ENCODE results near the gene DPCD. TPM values are rescaled to one million over a fixed set of nuclear protein-coding genes. Genes with fewer than 3 reads are reported as not detected.
A peak's percentile ranks its signal among the peaks of the same experiment; 100 is the strongest.

DPCD gene
- 10 to 100 TPM in 8 of 9 donors, 1 to 10 TPM in 1; 8.3 to 35.9 (median 26.1) TPM for total RNA-seq
- 10 to 100 TPM; 19.6 to 42.5 (median 28.6) TPM for polyA plus RNA-seq
- long read RNA-seq, donor 1, transcript DPCD-202 (6 exons, 858 nt): major isoform, 19 of 19 reads
- long read RNA-seq, donor 1, partial matches to known transcripts: 0 of 19 reads
- long read RNA-seq, donor 1, other reads (novel, unspliced or antisense): 0 of 19 reads
- long read RNA-seq, donor 2, transcript DPCD-202 (6 exons, 858 nt): major isoform, 8 of 9 reads
- long read RNA-seq, donor 2, partial matches to known transcripts: 0 of 9 reads
- long read RNA-seq, donor 2, other reads (novel, unspliced or antisense): 0 of 9 reads
- long read RNA-seq, donor 3, transcript DPCD-202 (6 exons, 858 nt): major isoform, 13 of 13 reads
- long read RNA-seq, donor 3, partial matches to known transcripts: 0 of 13 reads
- long read RNA-seq, donor 3, other reads (novel, unspliced or antisense): 0 of 13 reads
- long read RNA-seq, donor 4, transcript DPCD-202 (6 exons, 858 nt): major isoform, 8 of 11 reads
- long read RNA-seq, donor 4, partial matches to known transcripts: 1 of 11 reads
- long read RNA-seq, donor 4, other reads (novel, unspliced or antisense): 2 of 11 reads
- long read RNA-seq, donor 5, transcript DPCD-202 (6 exons, 858 nt): major isoform, 21 of 28 reads
- long read RNA-seq, donor 5, partial matches to known transcripts: 2 of 28 reads
- long read RNA-seq, donor 5, other reads (novel, unspliced or antisense): 5 of 28 reads
- long read RNA-seq, donor 6, transcript DPCD-202 (6 exons, 858 nt): major isoform, 8 of 12 reads
- long read RNA-seq, donor 6, partial matches to known transcripts: 1 of 12 reads
- long read RNA-seq, donor 6, other reads (novel, unspliced or antisense): 3 of 12 reads
- long read RNA-seq, donor 7, transcript DPCD-202 (6 exons, 858 nt): major isoform, 10 of 10 reads
- long read RNA-seq, donor 7, partial matches to known transcripts: 0 of 10 reads
- long read RNA-seq, donor 7, other reads (novel, unspliced or antisense): 0 of 10 reads
- long read RNA-seq, donor 8, transcript DPCD-202 (6 exons, 858 nt): major isoform, 12 of 13 reads
- long read RNA-seq, donor 8, partial matches to known transcripts: 0 of 13 reads
- long read RNA-seq, donor 8, other reads (novel, unspliced or antisense): 0 of 13 reads
- long read RNA-seq, donor 9, transcript DPCD-202 (6 exons, 858 nt): major isoform, 8 of 8 reads
- long read RNA-seq, donor 9, partial matches to known transcripts: 0 of 8 reads
- long read RNA-seq, donor 9, other reads (novel, unspliced or antisense): 0 of 8 reads
- long read RNA-seq, donor 10, transcript DPCD-202 (6 exons, 858 nt): major isoform, 10 of 16 reads
- long read RNA-seq, donor 10, partial matches to known transcripts: 0 of 16 reads
- long read RNA-seq, donor 10, other reads (novel, unspliced or antisense): 6 of 16 reads

DNA sequence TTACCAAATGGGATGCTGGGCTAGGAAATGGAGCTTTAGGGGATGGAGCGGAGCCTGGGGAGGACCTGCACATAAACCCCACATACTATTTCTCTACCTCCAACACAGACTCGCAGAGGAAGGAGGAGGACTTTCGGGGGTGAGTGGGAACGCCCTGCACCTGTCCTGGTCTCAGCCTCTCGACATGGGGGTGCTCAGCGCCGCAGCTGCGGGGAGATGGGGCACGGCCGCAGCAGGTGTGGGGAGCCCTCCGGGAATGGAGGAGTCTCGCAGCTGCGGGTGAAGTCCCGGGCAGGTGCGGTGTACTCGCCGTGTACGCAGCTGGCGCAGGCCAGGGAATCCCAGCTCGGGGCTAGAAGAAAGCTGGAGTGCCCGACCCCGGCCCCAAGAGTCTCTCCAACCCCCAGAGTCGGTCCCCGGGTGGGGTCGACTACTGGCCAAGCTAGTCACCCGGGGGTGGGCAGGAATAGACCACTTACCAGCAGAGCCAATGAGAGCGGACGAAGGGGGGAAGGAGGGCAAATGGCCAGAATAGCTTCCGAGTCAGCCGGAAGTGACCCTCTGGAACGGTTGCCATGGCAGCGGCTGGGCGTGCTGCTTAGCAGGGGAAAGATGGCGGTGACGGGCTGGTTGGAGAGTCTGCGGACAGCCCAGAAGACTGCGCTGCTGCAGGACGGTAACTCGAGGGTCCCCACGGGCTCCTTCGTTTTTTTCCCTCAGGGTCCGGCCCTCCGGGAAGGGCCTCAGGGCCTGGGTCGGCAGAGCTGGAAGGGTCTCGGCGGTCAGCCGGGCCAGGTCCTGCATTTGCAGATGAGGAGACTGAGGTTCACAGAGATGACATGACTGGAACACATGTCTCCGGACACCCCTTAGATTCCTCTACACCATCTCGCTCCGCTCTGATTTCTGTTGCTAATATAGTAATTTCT lies at the start of gene DPCD, which contains the start of gene POLL:
TSS of gene DPCD (plus strand) at position 597 of the 929 bp plus-strand sequence. CDS start at position 613, 16 bp downstream.
TSS of gene POLL (minus strand) at position 533 of the 929 bp plus-strand sequence. CDS start 897 bp downstream, outside the sequence.
- Histone ChIP-seq H3K36me3 (replicated peaks in 1 of 2) (peaks cover 0 to 15% of the 10 kb centered on the region in 2 donors), H3K4me3 (peak within 1 kb of the TSS; percentile 53 to 98 (median 80)), H3K27ac (peak within 1 kb of the TSS in 4 of 5 donors; percentile 16 to 79 (median 50)), H3K27me3 (no peaks in the 10 kb centered on the region), H3K4me1 (replicated peaks in 1 of 2) (peaks cover 7 to 20% of the 10 kb centered on the region in 2 donors), H3K9me3 (replicated peaks in 1 of 3) (no peaks in the 10 kb centered on the region)
- WGBS, 4 donors: 0 to 1% (median 0%) methylated on average over 9 to 50 of the region's 50 CpGs
- no peak for TF ChIP-seq POLR2A (IDR thresholded peaks at IDR 0.05)
- TF ChIP-seq, protein P1, sequence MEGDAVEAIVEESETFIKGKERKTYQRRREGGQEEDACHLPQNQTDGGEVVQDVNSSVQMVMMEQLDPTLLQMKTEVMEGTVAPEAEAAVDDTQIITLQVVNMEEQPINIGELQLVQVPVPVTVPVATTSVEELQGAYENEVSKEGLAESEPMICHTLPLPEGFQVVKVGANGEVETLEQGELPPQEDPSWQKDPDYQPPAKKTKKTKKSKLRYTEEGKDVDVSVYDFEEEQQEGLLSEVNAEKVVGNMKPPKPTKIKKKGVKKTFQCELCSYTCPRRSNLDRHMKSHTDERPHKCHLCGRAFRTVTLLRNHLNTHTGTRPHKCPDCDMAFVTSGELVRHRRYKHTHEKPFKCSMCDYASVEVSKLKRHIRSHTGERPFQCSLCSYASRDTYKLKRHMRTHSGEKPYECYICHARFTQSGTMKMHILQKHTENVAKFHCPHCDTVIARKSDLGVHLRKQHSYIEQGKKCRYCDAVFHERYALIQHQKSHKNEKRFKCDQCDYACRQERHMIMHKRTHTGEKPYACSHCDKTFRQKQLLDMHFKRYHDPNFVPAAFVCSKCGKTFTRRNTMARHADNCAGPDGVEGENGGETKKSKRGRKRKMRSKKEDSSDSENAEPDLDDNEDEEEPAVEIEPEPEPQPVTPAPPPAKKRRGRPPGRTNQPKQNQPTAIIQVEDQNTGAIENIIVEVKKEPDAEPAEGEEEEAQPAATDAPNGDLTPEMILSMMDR (IDR thresholded peaks at IDR 0.05): no peak
- intact Hi-C loops (cut with DNase I): no loop called here
- DNase-seq: peak; percentile 96 to 99 (median 98)

DNA sequence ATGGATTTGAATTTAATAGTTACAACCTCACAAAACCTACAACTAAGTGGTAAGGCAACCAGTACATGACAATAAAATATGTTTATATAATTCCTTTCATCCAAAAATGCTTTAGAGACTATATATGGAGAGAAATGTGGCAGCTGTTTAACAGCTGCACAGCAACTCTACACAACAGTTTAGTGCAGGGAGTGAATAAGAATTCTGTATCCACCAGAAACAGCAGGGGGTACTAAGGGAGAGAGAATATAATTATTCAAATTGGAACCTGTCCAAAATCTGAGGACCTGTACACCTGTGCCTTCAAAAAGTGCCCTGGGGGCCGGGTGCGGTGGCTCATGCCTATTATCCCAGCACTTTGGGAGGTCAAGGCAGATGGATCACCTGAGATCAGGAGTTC lies 49.7 kb upstream of the DPCD start:
- WGBS, 4 donors: 92 to 100% (median 97%) methylated on average over 2 of the region's 2 CpGs
- H3K4me1 ChIP-seq (replicated peaks in 1 of 2): no peaks in the 10 kb centered on the region
- H3K27ac ChIP-seq: no peak overlapping the region
- H3K27me3 ChIP-seq: no peaks in the 10 kb centered on the region
- H3K36me3 ChIP-seq (replicated peaks in 1 of 2): peaks cover 0 to 20% of the 10 kb centered on the region in 2 donors
- intact Hi-C loops (cut with DNase I): no loop called here
- no peak overlapping the region for H3K4me3 ChIP-seq
- no peak for DNase-seq
- no peak for TF ChIP-seq POLR2A (IDR thresholded peaks at IDR 0.05)
- TF ChIP-seq, protein P1 (IDR thresholded peaks at IDR 0.05): no peak
- no peaks in the 10 kb centered on the region for H3K9me3 ChIP-seq (replicated peaks in 1 of 3)

DNA sequence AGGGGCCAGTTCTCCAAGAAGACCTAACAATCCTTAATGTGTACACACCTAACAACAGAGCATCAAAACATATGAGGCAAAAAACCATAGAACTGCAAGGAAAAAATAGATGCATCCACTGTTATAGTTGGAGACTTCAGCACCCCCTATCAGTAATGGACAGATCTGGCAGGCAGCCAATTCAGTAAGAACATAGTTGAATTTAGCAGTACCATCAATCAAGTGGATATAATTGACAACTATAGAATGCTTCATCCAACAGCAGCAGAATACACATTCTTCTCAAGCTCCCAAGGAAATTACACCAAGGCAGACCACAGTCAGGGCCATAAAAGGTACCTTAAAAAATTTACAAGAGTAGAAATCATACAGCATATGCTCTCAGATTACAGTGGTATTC lies 42.2 kb upstream of the DPCD start:
- Histone ChIP-seq H3K4me1 (replicated peaks in 1 of 2) (peaks cover 5 to 10% of the 10 kb centered on the region in 2 donors), H3K36me3 (replicated peaks in 1 of 2) (no peaks in the 10 kb centered on the region), H3K27ac (no peak overlapping the region), H3K4me3 (no peak overlapping the region), H3K27me3 (no peaks in the 10 kb centered on the region), H3K9me3 (replicated peaks in 1 of 3) (no peaks in the 10 kb centered on the region)
- DNase-seq: no peak
- no peak for TF ChIP-seq POLR2A (IDR thresholded peaks at IDR 0.05)
- TF ChIP-seq, protein P1 (IDR thresholded peaks at IDR 0.05): no peak
- intact Hi-C loops (cut with DNase I): no loop called here
